ENCODE measurements around the gene AKT2. TPM values are rescaled to one million over a fixed set of nuclear protein-coding genes. Genes with fewer than 3 reads are reported as not detected.

AKT2 gene
- total and polyA plus RNA-seq, 2 experiments from 2014 or later: 60.1 to 193 TPM

GRCh38 chr19:40210889-40211288 is 74.3 kb downstream of the AKT2 start:
- no peak for DNase-seq (ENCODE audit: low read depth in 1 of 2, low spot score in 1 of 2)
- H3K27ac ChIP-seq: no peak overlapping the region
- no peaks in the 10 kb centered on the region for H3K27me3 ChIP-seq
- H3K36me3 ChIP-seq: peaks cover 6% of the 10 kb centered on the region
- no peaks in the 10 kb centered on the region for H3K4me1 ChIP-seq (ENCODE audit: low read depth)
- no peak overlapping the region for H3K4me3 ChIP-seq
- no peak for TF ChIP-seq CTCF (IDR thresholded peaks at IDR 0.05; ENCODE audit: low read depth, low read length)
- H3K9me3 ChIP-seq (ENCODE audit: low read depth): no peaks in the 10 kb centered on the region

DNA sequence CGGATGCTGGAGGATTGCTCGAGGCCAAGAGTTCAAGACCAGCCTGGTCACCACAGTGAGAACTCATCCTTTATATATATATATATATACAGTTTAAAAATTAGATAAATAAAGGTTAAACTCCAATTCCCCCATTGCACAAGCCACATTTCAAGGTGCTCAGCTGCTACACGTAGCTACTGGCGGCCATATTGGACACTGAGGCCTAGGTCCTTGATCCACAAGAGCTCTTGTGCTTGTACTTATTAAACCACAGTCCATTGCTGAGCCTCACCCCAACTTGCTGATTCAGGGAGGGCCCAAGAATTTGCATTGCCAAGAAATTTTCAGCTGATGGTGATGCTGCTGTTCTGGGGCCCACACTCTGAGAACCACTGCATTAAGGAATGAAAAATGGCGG is 76.5 kb downstream of the AKT2 start:
- TF ChIP-seq CTCF (IDR thresholded peaks at IDR 0.05; ENCODE audit: low read depth, low read length): no peak
- no peaks in the 10 kb centered on the region for H3K27me3 ChIP-seq
- peaks cover 11% of the 10 kb centered on the region for H3K36me3 ChIP-seq

DNA sequence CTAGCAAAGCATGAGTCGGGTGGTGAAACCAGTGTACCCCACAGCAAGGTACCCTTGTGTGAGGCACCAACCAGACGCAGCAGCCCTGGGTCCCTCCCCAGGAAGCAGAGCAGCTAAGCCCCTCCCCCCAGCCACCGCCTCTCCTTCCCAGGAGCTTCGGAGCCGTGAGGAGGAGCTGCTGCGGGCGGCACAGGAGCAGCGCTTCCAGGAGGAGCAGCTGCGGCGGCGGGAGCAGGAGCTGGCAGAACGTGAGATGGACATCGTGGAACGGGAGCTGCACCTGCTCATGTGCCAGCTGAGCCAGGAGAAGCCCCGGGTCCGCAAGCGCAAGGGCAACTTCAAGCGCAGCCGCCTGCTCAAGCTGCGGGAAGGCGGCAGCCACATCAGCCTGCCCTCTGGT is 79.4 kb downstream of the AKT2 start:
- no peak overlapping the region for H3K4me3 ChIP-seq
- H3K36me3 ChIP-seq: peaks cover 11% of the 10 kb centered on the region
- H3K27me3 ChIP-seq: no peaks in the 10 kb centered on the region
- no peaks in the 10 kb centered on the region for H3K9me3 ChIP-seq (ENCODE audit: low read depth)
- H3K27ac ChIP-seq: no peak overlapping the region
- DNase-seq (ENCODE audit: low read depth in 1 of 2, low spot score in 1 of 2): no peak
- no peak for TF ChIP-seq CTCF (IDR thresholded peaks at IDR 0.05; ENCODE audit: low read depth, low read length)
- H3K4me1 ChIP-seq (ENCODE audit: low read depth): no peaks in the 10 kb centered on the region

More for the DNA sequence above, 76.5 kb downstream of the AKT2 start:
- no peak overlapping the region for H3K27ac ChIP-seq
- H3K4me1 ChIP-seq (ENCODE audit: low read depth): no peaks in the 10 kb centered on the region
- DNase-seq (ENCODE audit: low read depth in 1 of 2, low spot score in 1 of 2): no peak
- no peaks in the 10 kb centered on the region for H3K9me3 ChIP-seq (ENCODE audit: low read depth)
- H3K4me3 ChIP-seq: no peak overlapping the region

GRCh38 chr19:40204381-40204780 is 80.8 kb downstream of the AKT2 start:
- TF ChIP-seq CTCF (IDR thresholded peaks at IDR 0.05; ENCODE audit: low read depth, low read length): no peak
- Histone ChIP-seq H3K4me1 (ENCODE audit: low read depth) (no peaks in the 10 kb centered on the region), H3K27me3 (no peaks in the 10 kb centered on the region), H3K4me3 (no peak overlapping the region), H3K27ac (no peak overlapping the region), H3K36me3 (peaks cover 7% of the 10 kb centered on the region), H3K9me3 (ENCODE audit: low read depth) (no peaks in the 10 kb centered on the region)
- no peak for DNase-seq (ENCODE audit: low read depth in 1 of 2, low spot score in 1 of 2)

DNA sequence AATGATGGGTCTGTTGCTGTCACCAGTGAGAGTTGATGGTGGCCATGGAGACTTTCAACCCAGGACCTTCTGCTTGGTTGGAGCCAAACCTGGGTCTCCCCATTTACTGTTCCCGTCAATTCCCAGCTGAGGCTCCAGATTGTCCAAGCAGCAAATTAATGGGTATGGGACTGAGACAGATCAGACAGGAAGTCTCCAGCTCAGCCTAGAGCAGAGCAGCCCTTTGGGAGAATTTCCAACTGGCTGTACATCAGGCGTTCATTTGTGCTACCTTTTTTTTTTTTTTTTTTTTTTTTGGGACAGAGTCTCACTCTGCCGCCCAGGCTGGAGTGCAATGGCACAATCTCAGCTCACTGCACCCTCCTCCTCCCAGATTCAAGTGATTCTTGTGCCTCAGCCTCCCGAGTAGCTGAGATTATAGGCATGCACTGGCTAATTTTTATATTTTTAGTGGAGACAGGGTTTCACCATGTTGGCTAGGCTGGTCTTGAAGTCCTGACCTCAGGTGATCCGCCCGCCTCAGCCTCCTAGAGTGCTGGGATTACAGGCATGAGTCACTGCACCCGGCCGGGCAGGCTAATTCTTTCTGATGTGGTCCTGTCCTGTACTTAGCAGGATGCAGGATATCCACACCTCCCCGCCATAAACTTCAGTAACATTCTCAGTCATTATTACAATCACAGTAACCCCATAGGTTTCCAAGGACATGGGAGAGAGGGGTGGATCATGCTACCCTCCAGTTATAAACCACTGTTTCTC is 84.6 kb downstream of the AKT2 start:
- no peak overlapping the region for H3K27ac ChIP-seq
- TF ChIP-seq CTCF (IDR thresholded peaks at IDR 0.05; ENCODE audit: low read depth, low read length): no peak
- no peaks in the 10 kb centered on the region for H3K9me3 ChIP-seq (ENCODE audit: low read depth)
- H3K27me3 ChIP-seq: no peaks in the 10 kb centered on the region
- no peak for DNase-seq (ENCODE audit: low read depth in 1 of 2, low spot score in 1 of 2)
- no peaks in the 10 kb centered on the region for H3K4me1 ChIP-seq (ENCODE audit: low read depth)
- peaks cover 5% of the 10 kb centered on the region for H3K36me3 ChIP-seq
- H3K4me3 ChIP-seq: no peak overlapping the region
